Caco-2 (cell line): ENCODE measurements around the gene ERO1A. TPM values are rescaled to one million over a fixed set of nuclear protein-coding genes. Genes with fewer than 3 reads are reported as not detected.

Experiments
- BruUV-seq: library from RNA; stranded (reverse); fragments of 400-500 nt; replicated peaks from 2 replicates; lab custom pipeline; 2021; lab: Mats Ljungman, UMichigan
- CTCF ChIA-PET: fragments of 300-600 bp; sonication (Branson Sonifier 250); formaldehyde crosslinking; loops from one replicate; lab custom pipeline; 2022; ENCODE audit warnings: antibody characterized with exemption; lab: Charles Lee
- POLR2A ChIA-PET: fragments of 300-600 bp; sonication (Branson Sonifier 250); formaldehyde crosslinking; loops from one replicate; lab custom pipeline; 2022; ENCODE audit warnings: antibody characterized with exemption; lab: Charles Lee
- DNase-seq, 2 experiments: peaks; one replicate each; pipeline versions ENCODE4 v3.0.0 to v3.0.0-alpha.2; 2020 to 2022
- H3K27me3 ChIP-seq: replicated peaks from 2 replicates; pipeline ENCODE4 v1.6.0; 2011; ENCODE audit warnings: low read length; ENCODE audit not compliant: control insufficient read depth, insufficient read depth
- H3K36me3 ChIP-seq: 2 replicates; pipeline ENCODE4 v1.5.1; 2011; ENCODE audit warnings: low read length; ENCODE audit not compliant: control insufficient read depth, insufficient read depth
- H3K4me1 ChIP-seq: fragments of 250-450 bp; sonication (Bioruptor Pico); 2 replicates; pipeline ENCODE4 v1.5.1; 2020; ENCODE audit warnings: mild to moderate bottlenecking
- H3K4me3 ChIP-seq: 2 replicates; pipeline ENCODE4 v1.5.1; 2011; ENCODE audit warnings: low read depth, mild to moderate bottlenecking, control low read depth, low read length
- H3K9me3 ChIP-seq: fragments of 250-450 bp; sonication (Bioruptor Pico); 2 replicates; pipeline ENCODE4 v1.5.1; 2020; ENCODE audit warnings: mild to moderate bottlenecking, moderate library complexity
- H3K27ac Mint-ChIP-seq: one replicate; pipeline ENCODE4 v1.8.0; 2022; ENCODE audit warnings: mixed read lengths; ENCODE audit not compliant: unreplicated experiment
- H3K27me3 Mint-ChIP-seq: one replicate; pipeline ENCODE4 v1.8.0; 2022; ENCODE audit warnings: mixed read lengths; ENCODE audit not compliant: insufficient read depth, unreplicated experiment
- H3K36me3 Mint-ChIP-seq: one replicate; pipeline ENCODE4 v1.8.0; 2022; ENCODE audit warnings: mild to moderate bottlenecking, mixed read lengths; ENCODE audit not compliant: insufficient read depth, unreplicated experiment
- H3K4me1 Mint-ChIP-seq: one replicate; pipeline ENCODE4 v1.8.0; 2022; ENCODE audit warnings: low read depth, mixed read lengths; ENCODE audit not compliant: unreplicated experiment
- H3K4me3 Mint-ChIP-seq: one replicate; pipeline ENCODE4 v1.8.0; 2022; ENCODE audit warnings: mild to moderate bottlenecking, moderate library complexity, mixed read lengths; ENCODE audit not compliant: unreplicated experiment
- H3K9me3 Mint-ChIP-seq: one replicate; pipeline ENCODE4 v1.8.0; 2022; ENCODE audit warnings: mixed read lengths; ENCODE audit not compliant: unreplicated experiment
- CTCF ChIP-seq, 2 experiments: fragments of 200-600 bp in 1 of 2; IDR thresholded peaks; 1 replicate in 1 of 2; 2 replicates in 1 of 2; pipeline versions ENCODE4 v1.5.1 to v1.8.0; 2011 to 2022; ENCODE audit warnings: antibody characterized with exemption in 1 of 2, control low read depth in 1 of 2, inconsistent platforms in 1 of 2, low read depth in 1 of 2, low read length in 1 of 2, mild to moderate bottlenecking in 1 of 2, moderate library complexity in 1 of 2; ENCODE audit not compliant: insufficient read depth in 1 of 2, severe bottlenecking in 1 of 2, unreplicated experiment in 1 of 2
- intact Hi-C: fragments of 100-400 bp; cut with micrococcal nuclease; formaldehyde crosslinking; loops from one replicate; pipeline ENCODE4 v1.10.0; 2022; ENCODE audit not compliant: unreplicated experiment
- total RNA-seq: library from RNA; stranded (reverse); gene quantifications from 2 replicates; pipeline ENCODE4 v1.2.3, GENCODE V29; 2022

ERO1A gene
- total RNA-seq, 1 experiment from 2014 or later, result 73.6 TPM

DNA sequence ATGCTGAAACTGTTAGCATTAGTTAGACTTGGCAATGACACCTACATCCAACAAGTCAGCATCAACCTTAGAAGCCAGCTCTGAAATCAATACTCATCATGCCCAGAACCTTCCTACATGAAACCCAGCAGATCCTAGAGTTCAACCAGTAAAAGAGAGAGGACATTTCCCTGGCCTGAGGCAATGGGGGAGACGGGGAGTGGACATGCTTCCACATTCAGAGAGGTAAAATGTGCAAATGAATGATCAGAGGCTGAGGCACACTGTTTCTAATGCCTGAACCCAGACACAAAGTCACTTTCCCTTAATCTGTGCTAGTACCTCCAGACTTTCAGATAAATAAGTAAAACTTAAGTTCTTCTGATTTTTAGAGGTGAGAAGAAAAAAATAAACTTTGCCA lies 34.5 kb downstream of the ERO1A start:
- ChIA-PET POLR2A (no interaction called here), CTCF (no interaction called here)
- no peaks in the 10 kb centered on the region for H3K36me3 Mint-ChIP-seq
- Histone ChIP-seq H3K27me3 (no peaks in the 10 kb centered on the region), H3K4me1 (no peaks in the 10 kb centered on the region), H3K36me3 (no peaks in the 10 kb centered on the region; the same call in 1 of the 2 replicates), H3K4me3 (no peak overlapping the region), H3K9me3 (no peaks in the 10 kb centered on the region)
- no peak overlapping the region for H3K4me3 Mint-ChIP-seq
- H3K9me3 Mint-ChIP-seq, result no peaks in the 10 kb centered on the region
- no peaks in the 10 kb centered on the region for H3K27me3 Mint-ChIP-seq
- no peak for TF ChIP-seq CTCF (IDR thresholded peaks at IDR 0.05; ENCODE audit: insufficient read depth in 1 of 2, low read depth in 1 of 2, low read length in 1 of 2, severe bottlenecking in 1 of 2, unreplicated experiment in 1 of 2)
- no peak for DNase-seq
- H3K4me1 Mint-ChIP-seq, result no peaks in the 10 kb centered on the region
- no peak overlapping the region for H3K27ac Mint-ChIP-seq
- intact Hi-C loops, result loop anchor here (10.0 kb wide), 1 partner anchor 106 kb away; the partner anchor contains the start of genes GPR137C and TXNDC16
- no TSS peak for BruUV-seq

GRCh38 chr14:52660325-52660724 lies 35.0 kb downstream of the ERO1A start:
- no peak overlapping the region for H3K4me3 ChIP-seq
- no peaks in the 10 kb centered on the region for H3K4me1 Mint-ChIP-seq
- ChIA-PET POLR2A (no interaction called here), CTCF (no interaction called here)
- H3K4me1 ChIP-seq, result no peaks in the 10 kb centered on the region
- no peaks in the 10 kb centered on the region for H3K9me3 ChIP-seq
- H3K36me3 ChIP-seq, result no peaks in the 10 kb centered on the region; the same call in 1 of the 2 replicates
- no peak for TF ChIP-seq CTCF (IDR thresholded peaks at IDR 0.05; ENCODE audit: insufficient read depth in 1 of 2, low read depth in 1 of 2, low read length in 1 of 2, severe bottlenecking in 1 of 2, unreplicated experiment in 1 of 2)
- no peaks in the 10 kb centered on the region for H3K27me3 Mint-ChIP-seq
- no peaks in the 10 kb centered on the region for H3K9me3 Mint-ChIP-seq
- BruUV-seq, result no TSS peak
- H3K27ac Mint-ChIP-seq, result no peak overlapping the region
- no peak for DNase-seq
- no peaks in the 10 kb centered on the region for H3K27me3 ChIP-seq
- no peak overlapping the region for H3K4me3 Mint-ChIP-seq
- H3K36me3 Mint-ChIP-seq, result no peaks in the 10 kb centered on the region
- intact Hi-C loops, result loop anchor here (10.0 kb wide), 1 partner anchor 106 kb away; the partner anchor contains the start of genes GPR137C and TXNDC16

GRCh38 chr14:52656905-52657304 lies 38.5 kb downstream of the ERO1A start:
- ChIA-PET POLR2A (no interaction called here), CTCF (no interaction called here)
- Mint-ChIP-seq H3K27me3 (no peaks in the 10 kb centered on the region), H3K27ac (no peak overlapping the region), H3K36me3 (no peaks in the 10 kb centered on the region), H3K4me3 (no peak overlapping the region), H3K9me3 (no peaks in the 10 kb centered on the region), H3K4me1 (no peaks in the 10 kb centered on the region)
- no peaks in the 10 kb centered on the region for H3K9me3 ChIP-seq
- DNase-seq, result no peak
- H3K4me1 ChIP-seq, result no peaks in the 10 kb centered on the region
- no peaks in the 10 kb centered on the region for H3K27me3 ChIP-seq
- BruUV-seq, result no TSS peak
- no peak overlapping the region for H3K4me3 ChIP-seq
- TF ChIP-seq CTCF (IDR thresholded peaks at IDR 0.05; ENCODE audit: insufficient read depth in 1 of 2, low read depth in 1 of 2, low read length in 1 of 2, severe bottlenecking in 1 of 2, unreplicated experiment in 1 of 2), result no peak
- intact Hi-C loops, result no loop called here
- H3K36me3 ChIP-seq, result no peaks in the 10 kb centered on the region; the same call in 1 of the 2 replicates
